DMS153 (cell line): Measurements from ENCODE around the gene KBTBD3.

Experiments
- DNase-seq: peaks from one replicate; lab custom pipeline; 2025; lab: John Stamatoyannopoulos, UW

Gene KBTBD3

GRCh38 chr11:106001304-106002012 is 75.7 kb downstream of the KBTBD3 start:
- no peak for DNase-seq
